Regular cardiac myocyte (primary cell): ENCODE measurements around the gene PAFAH2. TPM values are rescaled to one million over a fixed set of nuclear protein-coding genes. Genes with fewer than 3 reads are reported as not detected.

Experiments
- total RNA-seq: library from RNA; depleted of rRNA; stranded (reverse); fragments of >200 nt; gene quantifications from 2 replicates; pipeline ENCODE4 v1.2.3, GENCODE V29; 2014

Gene PAFAH2
- total RNA-seq, result 9.0 and 11.1 TPM in 2 replicates

DNA sequence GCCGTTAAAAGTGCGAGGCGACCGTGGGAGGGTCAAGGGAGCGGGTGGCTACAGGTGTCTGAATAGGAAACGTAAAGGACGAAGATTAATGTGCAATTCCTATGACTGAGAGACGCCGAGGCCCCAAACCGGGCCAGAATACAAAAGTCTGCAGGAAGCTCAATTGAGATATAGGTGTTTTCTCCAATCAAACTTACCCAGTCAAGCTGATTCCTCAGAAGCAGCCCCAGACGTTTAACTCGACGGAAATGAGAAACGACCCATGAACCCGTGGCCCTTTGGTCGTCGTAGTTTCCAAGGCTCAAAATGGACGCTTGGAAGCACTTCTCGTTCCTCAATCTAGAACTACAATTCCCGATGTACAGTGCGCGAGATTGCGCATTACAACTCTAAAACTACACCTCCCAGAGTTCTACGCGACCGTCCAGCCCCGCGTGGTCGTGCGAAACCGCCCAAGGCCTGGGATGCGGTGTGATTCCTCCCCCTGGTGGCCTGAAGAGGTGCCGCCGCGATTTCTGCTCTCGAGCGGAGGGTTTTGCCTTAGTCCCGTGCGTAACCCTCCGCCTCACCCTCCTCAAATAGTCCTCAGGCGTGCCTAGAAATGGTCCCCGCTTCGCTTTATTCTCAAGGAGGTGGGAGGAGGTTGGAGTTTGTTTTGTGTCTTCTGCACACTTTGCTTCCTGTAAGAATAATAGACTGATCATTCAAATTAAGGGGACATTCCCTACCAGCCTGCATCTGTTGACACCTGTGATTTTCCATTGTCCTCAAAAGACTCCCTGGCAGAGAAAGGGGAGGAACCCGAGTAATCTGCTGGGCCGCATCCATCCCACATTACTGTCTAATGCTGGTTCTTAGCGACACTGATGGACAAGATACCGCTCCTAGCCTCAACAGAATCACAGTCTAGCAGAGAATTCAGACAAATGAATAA, at the start of gene PAFAH2:
Gene PAFAH2 (minus strand): TSS at position 236 of the 934 bp plus-strand sequence. CDS start 7,247 bp downstream, outside the sequence.

DNA sequence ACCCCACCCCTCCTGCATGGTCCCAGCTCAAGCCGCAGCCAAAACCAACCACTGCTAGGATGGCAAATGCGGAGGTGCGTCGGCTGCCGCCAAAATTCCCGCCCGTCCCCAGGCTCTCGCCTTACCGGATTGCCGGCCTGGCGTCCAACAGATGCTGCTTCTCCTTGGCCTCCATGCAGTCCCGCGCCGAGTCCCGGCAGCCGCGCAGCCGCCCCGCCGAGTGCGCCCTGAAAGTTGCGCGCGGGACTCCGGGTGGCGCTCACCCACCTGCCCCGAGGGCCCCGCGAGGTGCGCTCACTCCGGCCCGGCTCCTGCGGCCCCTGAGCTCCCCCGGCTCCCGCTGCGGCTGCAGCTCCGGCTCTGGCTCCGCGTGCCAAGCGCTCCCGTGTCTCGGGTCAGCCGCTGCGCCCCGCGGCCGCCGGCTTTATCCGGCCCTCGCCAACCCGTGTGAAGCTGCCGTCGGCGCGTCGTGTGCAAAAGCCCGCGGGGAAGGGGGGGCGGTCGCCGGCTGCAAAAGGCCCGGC, 47.9 kb upstream of the PAFAH2 start, which contains the start of gene SLC30A2:
Gene SLC30A2 (minus strand): TSS at position 397 of the 524 bp plus-strand sequence. CDS start 222 bp downstream, at position 175.

DNA sequence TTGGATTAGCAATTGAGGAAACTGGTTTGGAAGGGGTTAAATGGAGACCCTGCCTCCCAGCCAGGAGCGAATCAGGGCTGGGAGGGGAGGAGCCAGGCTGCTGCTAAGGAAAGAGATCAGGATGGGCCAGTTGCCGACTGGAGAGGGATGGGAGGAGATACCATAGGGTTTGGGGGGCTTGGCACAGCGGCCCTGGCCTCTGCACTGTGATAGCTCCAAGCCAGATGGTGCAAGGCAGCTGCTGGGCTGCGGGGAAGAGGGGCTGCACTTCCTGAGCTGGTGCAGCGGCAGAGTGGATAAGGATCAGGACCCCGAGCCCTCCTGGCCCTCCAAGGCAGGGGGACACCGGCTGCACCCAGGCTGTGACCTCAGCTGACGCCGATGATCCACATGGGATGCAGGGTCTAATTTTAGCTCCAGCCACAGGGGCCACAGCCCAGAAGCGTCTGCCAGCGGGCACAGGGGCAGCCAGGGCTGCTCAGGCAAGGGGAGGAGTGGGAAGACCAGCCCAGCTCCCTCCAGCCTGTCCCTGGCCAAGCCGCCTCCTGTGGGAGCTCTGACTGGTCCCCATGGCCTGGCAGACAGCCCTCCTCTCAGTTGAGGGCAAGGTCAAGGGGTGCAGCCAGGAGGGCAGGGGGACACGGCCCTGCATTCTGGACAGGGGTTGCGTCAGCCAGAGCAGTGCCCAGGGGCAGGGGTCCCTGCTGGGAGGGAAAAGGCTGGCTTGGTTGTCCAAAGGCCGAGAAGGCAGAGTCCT, 24.0 kb upstream of the PAFAH2 start, which contains the start of gene EXTL1:
Gene EXTL1 (plus strand): TSS at position 129 of the 757 bp plus-strand sequence. CDS start 872 bp downstream, outside the sequence.

Other genes starting within 250 kb of the PAFAH2 start
- gene SELENON, start 197.9 kb downstream of the PAFAH2 start, total RNA-seq, result 10.0 and 11.8 TPM in 2 replicates
- 35.0 and 39.9 TPM in 2 replicates for gene MTFR1L, start 178.1 kb downstream of the PAFAH2 start, total RNA-seq
- 0.56 and 5.6 TPM in 2 replicates for gene AUNIP, start 138.6 kb downstream of the PAFAH2 start, total RNA-seq
- gene PAQR7, start 122.4 kb downstream of the PAFAH2 start, total RNA-seq, result 9.8 and 13.2 TPM in 2 replicates
- gene STMN1, start 91.6 kb downstream of the PAFAH2 start, total RNA-seq, result 21.4 and 123 TPM in 2 replicates
- 0.56 and 0.58 TPM in 2 replicates for gene EXTL1, start 23.7 kb upstream of the PAFAH2 start, total RNA-seq
- gene SLC30A2, start 48.1 kb upstream of the PAFAH2 start, total RNA-seq, result not detected in 2 replicates
- gene TRIM63, start 69.6 kb upstream of the PAFAH2 start, total RNA-seq, result under 0.01 TPM in 1 of 2 replicates, not detected in the other
- gene PDIK1L, start 113.8 kb upstream of the PAFAH2 start, total RNA-seq, result 4.2 and 4.6 TPM in 2 replicates
- gene FAM110D, start 161.0 kb upstream of the PAFAH2 start, total RNA-seq, result under 0.01 TPM in 1 of 2 replicates, not detected in the other
- gene C1orf232, start 170.9 kb upstream of the PAFAH2 start, total RNA-seq, result not detected in 2 replicates
- gene ZNF593, start 171.8 kb upstream of the PAFAH2 start, total RNA-seq, result 22.0 and 47.4 TPM in 2 replicates
- gene ZNF593OS, start 173.8 kb upstream of the PAFAH2 start, total RNA-seq, result 0.28 TPM in 1 of 2 replicates, not detected in the other
- 0.19 and 0.85 TPM in 2 replicates for gene CNKSR1, start 179.4 kb upstream of the PAFAH2 start, total RNA-seq
- gene CATSPER4, start 192.5 kb upstream of the PAFAH2 start, total RNA-seq, result not detected in 2 replicates
- gene CEP85, start 236.1 kb upstream of the PAFAH2 start, total RNA-seq, result 7.3 and 11.1 TPM in 2 replicates